OCI-LY1 (cell line): ENCODE results near the gene MCOLN1.

Experiments used
- H2AFZ ChIP-seq: fragments of 200-600 bp; sonication (generic), shearing (Covaris generic); 2 replicates; pipeline ENCODE4 v1.6.0; 2014; ENCODE audit warnings: antibody characterized with exemption, mild to moderate bottlenecking, low read length
- H3F3A ChIP-seq: fragments of 200-600 bp; sonication (generic), shearing (Covaris generic); 2 replicates; pipeline ENCODE4 v1.6.0; 2014; ENCODE audit warnings: mild to moderate bottlenecking, antibody characterized with exemption, low read length, moderate library complexity; ENCODE audit not compliant: insufficient read depth
- H3K27ac ChIP-seq: fragments of 200-600 bp; sonication (generic); 2 replicates; pipeline ENCODE4 v1.5.1; 2014; ENCODE audit warnings: low read length, mixed run types, mild to moderate bottlenecking, low read depth; ENCODE audit not compliant: poor library complexity, severe bottlenecking
- H3K27me3 ChIP-seq: fragments of 200-600 bp; sonication (generic); 2 replicates; pipeline ENCODE4 v1.6.0; 2014; ENCODE audit warnings: antibody characterized with exemption, mild to moderate bottlenecking, low read length, moderate library complexity; ENCODE audit not compliant: insufficient read depth
- H3K36me3 ChIP-seq: fragments of 200-600 bp; sonication (generic); 2 replicates; pipeline ENCODE4 v1.6.1; 2014; ENCODE audit warnings: mild to moderate bottlenecking, antibody characterized with exemption, low read length, moderate library complexity, mixed read lengths; ENCODE audit not compliant: insufficient read depth
- H3K4me1 ChIP-seq: fragments of 200-600 bp; sonication (generic); 2 replicates; pipeline ENCODE4 v1.5.1; 2014; ENCODE audit warnings: mild to moderate bottlenecking, low read length, moderate library complexity; ENCODE audit not compliant: insufficient read depth, severe bottlenecking
- H3K4me2 ChIP-seq: fragments of 200-600 bp; sonication (generic), shearing (Covaris generic); 2 replicates; pipeline ENCODE4 v1.6.1; 2014; ENCODE audit warnings: low read length
- H3K4me3 ChIP-seq: fragments of 200-600 bp; sonication (generic); 2 replicates; pipeline ENCODE4 v1.5.1; 2014; ENCODE audit warnings: low read length, low read depth, mild to moderate bottlenecking, mixed read lengths; ENCODE audit not compliant: poor library complexity, severe bottlenecking
- H3K79me2 ChIP-seq: fragments of 200-600 bp; shearing (Covaris generic); 2 replicates; pipeline ENCODE4 v1.6.1; 2016; ENCODE audit warnings: mixed run types, low read length, mixed read lengths; ENCODE audit not compliant: insufficient read depth
- H3K9ac ChIP-seq: fragments of 200-600 bp; sonication (generic), shearing (Covaris generic); 2 replicates; pipeline ENCODE4 v1.6.1; 2014; ENCODE audit warnings: mild to moderate bottlenecking, low read length, mixed read lengths
- H3K9me2 ChIP-seq: fragments of 200-600 bp; sonication (generic), shearing (Covaris generic); 2 replicates; pipeline ENCODE4 v1.6.1; 2014; ENCODE audit warnings: low read depth, mild to moderate bottlenecking, low read length, mixed read lengths
- H3K9me3 ChIP-seq: fragments of 200-600 bp; shearing (Covaris generic); 2 replicates; pipeline ENCODE4 v1.6.1; 2014; ENCODE audit warnings: low read length, mixed read lengths
- H4K20me1 ChIP-seq: fragments of 200-600 bp; sonication (generic), shearing (Covaris generic); 2 replicates; pipeline ENCODE4 v1.6.0; 2016; ENCODE audit warnings: mild to moderate bottlenecking, low read length; ENCODE audit not compliant: insufficient read depth
- EZH2 ChIP-seq: fragments of 200-600 bp; sonication (generic), shearing (Covaris generic); IDR thresholded peaks from 2 replicates; pipeline ENCODE4 v1.8.0; 2017; ENCODE audit warnings: borderline replicate concordance, mixed run types, mild to moderate bottlenecking, antibody characterized with exemption, low read length, moderate library complexity, mixed read lengths
- TF ChIP-seq, protein P1 (sequence below): fragments of 200-600 bp; sonication (generic), shearing (Covaris generic); IDR thresholded peaks from 2 replicates; pipeline ENCODE4 v1.5.1; 2017; ENCODE audit warnings: mild to moderate bottlenecking, antibody characterized with exemption, low read length, moderate library complexity, mixed read lengths

MCOLN1 gene

DNA sequence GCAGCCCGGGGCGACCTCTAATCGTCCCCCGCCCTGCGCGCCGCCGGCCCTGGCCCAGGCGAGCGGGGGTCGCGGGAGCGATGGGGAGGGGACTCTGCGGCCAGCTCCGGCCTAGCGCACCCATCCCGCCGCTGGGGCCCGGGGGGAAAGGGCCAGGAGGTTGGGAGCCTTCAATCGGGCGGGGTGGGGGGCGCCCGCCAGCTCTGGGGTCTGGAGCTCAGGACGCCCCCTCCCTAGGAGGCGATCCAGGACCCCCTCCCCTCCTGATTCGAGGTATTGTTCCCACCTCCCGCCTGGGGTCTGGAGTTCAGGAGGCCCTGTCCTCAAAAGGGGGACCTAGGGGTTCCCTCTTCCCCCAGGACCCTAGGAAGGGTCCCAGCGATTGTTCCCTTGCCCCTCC, 6.1 kb upstream of the MCOLN1 start:
- no peaks in the 10 kb centered on the region for H3K4me1 ChIP-seq
- no peak overlapping the region; the same call in 1 of the 2 replicates for H3K9ac ChIP-seq
- H3K27me3 ChIP-seq: peaks cover 14% of the 10 kb centered on the region; the same call in 1 of the 2 replicates
- H3K36me3 ChIP-seq: no peaks in the 10 kb centered on the region
- H3K27ac ChIP-seq: no peak overlapping the region
- no peaks in the 10 kb centered on the region for H4K20me1 ChIP-seq
- H3K4me3 ChIP-seq: peak overlapping the region; percentile 19
- no peaks in the 10 kb centered on the region for H3K9me2 ChIP-seq
- H3F3A ChIP-seq: no peaks in the 10 kb centered on the region
- H3K4me2 ChIP-seq: no peak overlapping the region
- no peak overlapping the region for H2AFZ ChIP-seq
- H3K79me2 ChIP-seq: no peaks in the 10 kb centered on the region
- H3K9me3 ChIP-seq: no peaks in the 10 kb centered on the region
- TF ChIP-seq, protein P1, sequence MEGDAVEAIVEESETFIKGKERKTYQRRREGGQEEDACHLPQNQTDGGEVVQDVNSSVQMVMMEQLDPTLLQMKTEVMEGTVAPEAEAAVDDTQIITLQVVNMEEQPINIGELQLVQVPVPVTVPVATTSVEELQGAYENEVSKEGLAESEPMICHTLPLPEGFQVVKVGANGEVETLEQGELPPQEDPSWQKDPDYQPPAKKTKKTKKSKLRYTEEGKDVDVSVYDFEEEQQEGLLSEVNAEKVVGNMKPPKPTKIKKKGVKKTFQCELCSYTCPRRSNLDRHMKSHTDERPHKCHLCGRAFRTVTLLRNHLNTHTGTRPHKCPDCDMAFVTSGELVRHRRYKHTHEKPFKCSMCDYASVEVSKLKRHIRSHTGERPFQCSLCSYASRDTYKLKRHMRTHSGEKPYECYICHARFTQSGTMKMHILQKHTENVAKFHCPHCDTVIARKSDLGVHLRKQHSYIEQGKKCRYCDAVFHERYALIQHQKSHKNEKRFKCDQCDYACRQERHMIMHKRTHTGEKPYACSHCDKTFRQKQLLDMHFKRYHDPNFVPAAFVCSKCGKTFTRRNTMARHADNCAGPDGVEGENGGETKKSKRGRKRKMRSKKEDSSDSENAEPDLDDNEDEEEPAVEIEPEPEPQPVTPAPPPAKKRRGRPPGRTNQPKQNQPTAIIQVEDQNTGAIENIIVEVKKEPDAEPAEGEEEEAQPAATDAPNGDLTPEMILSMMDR: no peak
- no peak for TF ChIP-seq EZH2

DNA sequence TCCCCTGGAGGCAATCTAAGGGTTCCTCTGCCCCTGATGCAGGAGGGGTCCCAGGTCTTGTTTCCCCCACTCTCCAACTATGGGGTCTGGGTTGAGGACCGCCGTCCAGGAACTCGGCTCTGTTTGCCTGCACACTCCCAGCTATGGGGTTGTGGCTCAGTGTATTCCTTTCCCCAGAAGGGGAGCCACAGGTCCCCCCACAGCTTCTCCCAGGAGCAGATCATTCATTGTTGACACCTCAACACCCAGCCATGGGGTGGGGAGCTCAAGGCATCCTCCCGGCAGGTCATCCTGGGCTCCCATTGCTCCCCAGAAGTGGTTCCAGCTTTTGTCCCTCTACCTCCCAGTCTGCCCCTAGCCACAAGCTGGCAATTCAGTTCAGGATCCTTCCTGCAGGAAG, 5.5 kb upstream of the MCOLN1 start:
- Histone ChIP-seq H2AFZ (no peak overlapping the region), H3K4me1 (peaks cover 2% of the 10 kb centered on the region), H3F3A (no peaks in the 10 kb centered on the region), H3K4me2 (no peak overlapping the region), H3K9me3 (no peaks in the 10 kb centered on the region), H3K9ac (no peak overlapping the region), H3K9me2 (no peaks in the 10 kb centered on the region), H4K20me1 (no peaks in the 10 kb centered on the region), H3K27ac (no peak overlapping the region), H3K27me3 (peaks cover 14% of the 10 kb centered on the region; the same call in 1 of the 2 replicates), H3K79me2 (no peaks in the 10 kb centered on the region), H3K36me3 (no peaks in the 10 kb centered on the region), H3K4me3 (no peak overlapping the region)
- TF ChIP-seq, protein P1: no peak

DNA sequence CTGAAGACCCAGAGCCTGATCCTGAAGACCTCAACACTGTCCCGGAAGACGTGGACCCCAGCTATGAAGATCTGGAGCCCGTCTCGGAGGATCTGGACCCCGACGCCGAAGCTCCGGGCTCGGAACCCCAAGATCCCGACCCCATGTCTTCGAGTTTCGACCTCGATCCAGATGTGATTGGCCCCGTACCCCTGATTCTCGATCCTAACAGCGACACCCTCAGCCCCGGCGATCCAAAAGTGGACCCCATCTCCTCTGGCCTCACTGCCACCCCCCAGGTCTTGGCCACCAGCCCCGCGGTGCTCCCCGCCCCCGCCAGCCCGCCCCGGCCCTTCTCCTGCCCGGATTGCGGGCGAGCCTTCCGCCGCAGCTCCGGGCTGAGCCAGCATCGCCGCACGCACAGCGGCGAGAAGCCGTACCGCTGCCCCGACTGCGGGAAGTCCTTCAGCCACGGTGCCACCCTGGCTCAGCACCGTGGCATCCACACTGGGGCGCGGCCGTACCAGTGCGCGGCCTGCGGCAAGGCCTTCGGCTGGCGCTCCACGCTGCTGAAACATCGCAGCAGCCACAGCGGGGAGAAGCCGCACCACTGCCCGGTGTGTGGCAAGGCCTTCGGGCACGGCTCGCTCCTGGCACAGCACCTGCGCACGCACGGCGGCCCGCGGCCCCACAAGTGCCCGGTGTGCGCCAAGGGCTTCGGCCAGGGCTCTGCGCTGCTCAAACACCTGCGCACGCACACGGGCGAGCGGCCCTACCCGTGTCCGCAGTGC, 2.9 kb upstream of the MCOLN1 start:
- Histone ChIP-seq H3K9ac (no peak overlapping the region), H3K79me2 (no peaks in the 10 kb centered on the region), H2AFZ (no peak overlapping the region), H3K27ac (no peak overlapping the region), H3K9me3 (no peaks in the 10 kb centered on the region), H3F3A (no peaks in the 10 kb centered on the region), H3K4me3 (no peak overlapping the region), H3K4me1 (peaks cover 15% of the 10 kb centered on the region), H3K36me3 (no peaks in the 10 kb centered on the region), H3K9me2 (no peaks in the 10 kb centered on the region), H3K4me2 (no peak overlapping the region), H4K20me1 (no peaks in the 10 kb centered on the region), H3K27me3 (peaks cover 9% of the 10 kb centered on the region; the same call in 1 of the 2 replicates)
- TF ChIP-seq, protein P1: no peak
- TF ChIP-seq EZH2: no peak
